Measurements from ENCODE around the gene PITPNC1.
"Not testable (repeated sequence)": the region's sequence is repeated elsewhere in the genome, so short reads cannot be mapped to it uniquely, and the experiment has no call there.

Gene PITPNC1

DNA sequence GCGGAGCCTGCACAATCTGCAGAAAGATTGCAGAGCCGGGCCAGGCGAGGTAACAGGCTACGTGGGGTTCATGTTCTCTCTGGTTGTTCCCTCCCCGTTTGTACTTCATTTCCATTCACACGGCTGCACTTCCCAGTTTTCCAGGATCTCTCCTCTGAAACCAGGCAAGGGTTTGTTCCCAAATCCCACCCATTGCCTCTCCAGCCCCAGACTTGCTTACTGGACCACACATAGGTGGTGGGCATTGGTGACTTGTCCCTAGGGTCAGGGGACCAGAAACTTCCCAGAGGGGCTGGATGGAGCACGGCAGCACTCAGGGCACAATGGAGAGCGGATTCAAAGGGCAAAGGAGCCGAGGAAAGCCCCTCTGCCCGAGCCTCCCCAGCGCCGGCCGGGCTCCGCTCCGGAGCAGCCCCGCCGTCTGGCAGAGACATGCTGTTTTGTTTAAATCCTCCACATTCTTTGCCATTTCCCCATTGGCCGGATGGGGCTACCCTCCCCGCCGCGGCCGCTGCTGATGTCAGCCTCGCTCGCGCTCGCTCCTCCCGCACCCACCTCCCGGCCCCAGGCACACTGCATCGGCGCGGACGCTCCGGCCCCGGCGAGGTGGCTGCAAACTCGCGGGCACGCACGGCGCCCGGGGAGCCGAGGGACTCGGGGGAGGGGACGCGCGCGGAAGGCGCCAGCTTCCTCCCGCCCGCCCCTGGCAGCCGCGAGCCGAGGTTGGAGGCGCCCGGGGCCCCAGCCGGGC is at the start of gene PITPNC1:
TSS of gene PITPNC1 (plus strand) at position 545 of the 751 bp plus-strand sequence.
- peak; percentile 68 to 79 for DNase-seq (ENCODE audit: low read depth in 2 of 2)

DNA sequence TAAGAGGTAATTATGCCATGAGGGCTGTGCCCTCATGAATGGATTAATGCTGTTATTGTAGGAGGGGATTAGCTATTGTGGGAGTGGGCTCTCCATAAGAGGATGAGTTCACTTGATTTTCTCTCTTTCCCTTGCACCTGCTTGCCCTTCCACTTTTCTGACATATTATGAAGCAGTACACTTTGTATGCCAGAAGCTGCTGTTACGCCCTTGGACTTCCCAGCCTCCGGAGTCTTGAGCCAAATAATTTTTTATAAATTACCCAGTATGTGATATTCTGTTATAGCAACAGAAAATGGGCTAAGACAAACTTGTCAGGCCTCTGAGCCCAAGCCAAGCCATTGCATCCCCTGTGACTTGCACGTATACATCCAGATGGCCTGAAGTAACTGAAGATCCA is 49.1 kb upstream of the PITPNC1 start:
- DNase-seq (ENCODE audit: low read depth in 2 of 2): no peak

GRCh38 chr17:67331381-67332161 is 45.5 kb upstream of the PITPNC1 start:
- not testable (repeated sequence) for DNase-seq (ENCODE audit: low read depth in 2 of 2)

DNA sequence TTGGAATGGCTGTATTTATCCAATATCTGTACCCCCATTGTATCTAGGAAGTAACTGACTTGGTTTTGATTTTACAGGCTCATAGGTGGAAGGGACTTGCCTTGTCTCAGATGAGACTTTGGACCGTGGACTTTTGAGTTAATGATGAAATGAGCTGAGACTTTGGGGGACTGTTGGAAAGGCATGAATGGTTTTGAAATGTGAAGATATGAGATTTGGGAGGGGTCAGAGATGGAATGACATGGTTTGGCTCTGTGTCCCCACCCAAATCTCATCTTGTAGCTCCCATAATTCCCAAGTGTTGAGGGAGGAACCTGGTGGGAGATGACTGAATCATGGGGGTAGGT is 44.9 kb upstream of the PITPNC1 start:
- not testable (repeated sequence) for DNase-seq (ENCODE audit: low read depth in 2 of 2)

- no peak for DNase-seq (ENCODE audit: low read depth in 2 of 2)
Measured at GRCh38 chr17:67335245-67335835, 41.7 kb upstream of the PITPNC1 start.

- DNase-seq (ENCODE audit: low read depth in 2 of 2): no peak
Measured at GRCh38 chr17:67336859-67337258, 40.2 kb upstream of the PITPNC1 start.

GRCh38 chr17:67338353-67338752 is 38.7 kb upstream of the PITPNC1 start:
- not testable (repeated sequence) for DNase-seq (ENCODE audit: low read depth in 2 of 2)

- no peak for DNase-seq (ENCODE audit: low read depth in 2 of 2)
Measured at GRCh38 chr17:67343237-67343636, 33.8 kb upstream of the PITPNC1 start.

- no peak for DNase-seq (ENCODE audit: low read depth in 2 of 2)
Measured at GRCh38 chr17:67347826-67348225, 29.3 kb upstream of the PITPNC1 start.

GRCh38 chr17:67349420-67349819 is 27.7 kb upstream of the PITPNC1 start:
- no peak for DNase-seq (ENCODE audit: low read depth in 2 of 2)

DNA sequence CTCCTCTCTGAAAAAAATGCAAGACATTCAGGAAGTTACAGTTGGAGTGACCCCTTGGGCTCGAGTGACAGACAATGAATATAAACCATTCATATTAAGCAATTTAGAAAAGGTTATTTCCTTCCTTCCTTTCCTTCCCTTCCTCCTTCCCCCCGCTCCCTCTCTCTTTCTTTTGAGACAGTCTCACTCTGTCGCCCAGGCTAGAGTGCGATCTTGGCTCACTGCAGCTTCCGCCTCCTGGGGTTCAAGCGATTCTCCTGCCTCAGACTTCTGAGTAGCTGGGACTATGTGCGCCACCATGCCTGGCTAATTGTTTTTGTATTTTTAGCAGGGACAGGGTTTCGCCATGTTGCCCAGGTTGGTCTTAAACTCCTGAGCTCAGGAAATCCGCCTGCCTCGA is 23.9 kb upstream of the PITPNC1 start:
- no peak for DNase-seq (ENCODE audit: low read depth in 2 of 2)

DNA sequence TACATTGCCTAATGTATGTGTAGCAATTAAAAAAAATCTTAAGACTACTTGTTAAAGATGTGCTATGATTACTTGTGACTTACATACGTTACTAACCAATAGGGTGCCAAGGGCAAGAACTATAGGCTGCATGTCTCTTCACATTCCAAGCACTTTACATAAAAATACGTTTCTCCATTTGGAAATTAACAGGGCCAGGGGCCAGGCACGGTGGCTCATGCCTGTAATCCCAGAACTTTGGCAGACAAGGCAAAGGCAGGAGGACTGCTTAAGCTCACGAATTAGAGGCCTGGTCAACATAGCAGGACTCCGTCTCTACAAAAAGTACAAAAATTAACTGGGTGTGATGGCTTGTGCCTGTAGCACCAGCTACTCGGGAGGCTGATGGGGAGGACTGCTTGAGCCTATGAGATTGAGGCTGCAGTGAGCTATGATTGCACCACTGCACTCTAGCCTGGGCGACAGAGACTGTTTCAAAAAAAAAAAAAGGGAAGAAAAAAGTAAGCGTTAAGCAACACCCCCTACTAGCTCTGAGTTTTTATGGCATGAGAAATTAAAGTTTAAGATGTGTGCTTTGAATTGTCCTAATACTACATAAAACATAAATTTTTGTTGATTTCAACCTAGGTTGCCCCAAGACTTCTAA is 23.0 kb upstream of the PITPNC1 start:
- no peak for DNase-seq (ENCODE audit: low read depth in 2 of 2)

DNA sequence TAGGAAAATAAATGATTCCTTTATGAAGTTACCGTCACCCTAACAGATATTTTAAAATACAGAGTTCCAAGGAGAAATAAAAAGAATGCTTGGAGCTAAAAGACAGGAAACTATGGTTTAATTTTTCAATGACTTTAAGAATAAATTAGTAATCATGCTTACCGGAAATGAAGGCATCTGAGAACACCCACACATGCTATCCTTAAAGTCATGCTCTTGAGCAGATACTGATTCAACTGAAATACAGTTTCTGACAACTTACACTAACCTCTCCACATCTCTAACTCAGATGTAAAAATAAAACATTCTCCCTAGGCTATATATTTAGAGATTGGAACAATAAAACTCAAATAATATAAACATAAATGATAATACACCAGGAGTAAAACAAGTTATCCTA is 18.5 kb upstream of the PITPNC1 start:
- DNase-seq (ENCODE audit: low read depth in 2 of 2): no peak

DNA sequence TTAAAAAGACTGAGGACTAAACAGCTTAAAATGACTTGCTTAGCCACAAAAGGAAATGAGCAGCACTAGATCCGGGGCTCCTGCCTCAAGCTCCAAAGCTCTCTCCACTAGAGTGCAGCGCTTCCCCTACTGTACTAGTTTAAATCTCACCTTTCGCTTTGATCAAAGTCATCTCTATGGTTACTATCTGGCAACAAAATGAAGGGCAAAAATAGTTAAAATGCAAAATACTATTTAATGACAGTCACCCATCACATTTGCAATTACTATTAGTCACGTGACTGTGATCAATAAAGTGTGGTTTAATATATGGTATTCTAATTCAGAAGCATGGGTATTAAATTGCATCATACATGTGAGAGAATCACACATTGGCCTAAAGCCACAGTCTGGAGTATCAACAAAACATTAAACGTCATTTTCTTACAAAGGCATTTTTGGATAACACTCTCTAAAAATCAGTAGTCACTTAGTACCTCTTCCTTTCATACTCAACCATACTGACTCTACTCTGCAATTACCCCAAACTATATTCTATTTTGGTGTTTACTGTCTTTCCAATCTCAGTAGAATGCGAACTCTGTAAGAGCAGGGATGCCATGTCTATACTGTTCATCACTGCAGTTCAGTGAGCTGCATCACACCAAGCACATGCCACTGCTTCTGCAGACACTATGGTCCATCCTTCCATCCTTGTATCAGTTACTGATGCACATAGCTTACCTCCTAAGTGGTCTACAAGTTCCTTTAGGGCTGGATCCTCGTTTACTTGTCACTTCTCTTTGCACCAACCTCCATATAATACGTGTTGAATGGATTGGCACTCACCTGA is 16.9 kb upstream of the PITPNC1 start:
- DNase-seq (ENCODE audit: low read depth in 2 of 2): peak in 1 of 2 donors; percentile 27

GRCh38 chr17:67360880-67361279 is 16.2 kb upstream of the PITPNC1 start:
- no peak for DNase-seq (ENCODE audit: low read depth in 2 of 2)

- DNase-seq (ENCODE audit: low read depth in 2 of 2): no peak
Measured at GRCh38 chr17:67362173-67362572, 14.9 kb upstream of the PITPNC1 start.

DNA sequence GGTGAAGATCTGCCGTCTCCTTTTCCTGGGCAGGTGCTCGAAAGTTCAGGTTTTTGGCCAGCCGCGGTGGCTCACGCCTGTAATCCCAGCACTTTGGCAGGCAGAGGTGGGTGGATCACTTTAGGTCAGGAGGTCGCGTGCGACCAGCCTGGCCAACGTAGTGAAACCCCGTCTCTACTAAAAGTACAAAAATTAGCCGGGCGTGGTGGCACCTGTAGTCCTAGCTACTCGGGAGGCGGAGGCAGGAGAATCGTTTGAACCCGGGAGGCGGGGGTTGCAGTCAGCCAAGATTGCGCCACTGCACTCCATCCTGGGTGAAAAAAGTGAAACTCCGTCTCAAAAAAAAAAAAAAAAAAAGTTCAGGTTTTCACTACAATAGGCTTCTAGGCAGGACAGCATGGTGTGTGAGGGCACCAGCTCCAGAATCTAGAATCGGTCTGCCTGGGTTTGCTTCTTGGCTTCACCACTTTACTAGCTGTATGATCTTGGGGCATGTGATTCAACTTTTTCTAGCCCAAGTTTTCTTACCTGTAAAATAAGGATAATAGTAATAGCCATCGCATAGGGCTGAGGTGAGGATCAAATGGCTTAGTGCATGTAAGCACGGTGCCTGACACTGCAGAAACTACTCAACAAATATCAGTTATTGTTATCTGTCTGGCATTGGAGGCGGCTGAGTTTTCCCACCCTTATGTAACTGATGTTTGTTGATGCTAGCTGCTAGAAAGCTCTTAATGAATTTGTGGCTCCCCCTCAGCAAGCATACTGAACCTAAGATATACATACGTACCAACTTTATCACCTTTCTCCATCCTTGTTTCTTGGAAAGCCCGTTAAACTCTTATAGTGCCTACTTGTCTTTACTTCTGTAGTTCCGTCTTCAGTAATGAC is 12.0 kb upstream of the PITPNC1 start:
- no peak for DNase-seq (ENCODE audit: low read depth in 2 of 2)

GRCh38 chr17:67365738-67366192 is 11.3 kb upstream of the PITPNC1 start:
- DNase-seq (ENCODE audit: low read depth in 2 of 2): no peak

DNA sequence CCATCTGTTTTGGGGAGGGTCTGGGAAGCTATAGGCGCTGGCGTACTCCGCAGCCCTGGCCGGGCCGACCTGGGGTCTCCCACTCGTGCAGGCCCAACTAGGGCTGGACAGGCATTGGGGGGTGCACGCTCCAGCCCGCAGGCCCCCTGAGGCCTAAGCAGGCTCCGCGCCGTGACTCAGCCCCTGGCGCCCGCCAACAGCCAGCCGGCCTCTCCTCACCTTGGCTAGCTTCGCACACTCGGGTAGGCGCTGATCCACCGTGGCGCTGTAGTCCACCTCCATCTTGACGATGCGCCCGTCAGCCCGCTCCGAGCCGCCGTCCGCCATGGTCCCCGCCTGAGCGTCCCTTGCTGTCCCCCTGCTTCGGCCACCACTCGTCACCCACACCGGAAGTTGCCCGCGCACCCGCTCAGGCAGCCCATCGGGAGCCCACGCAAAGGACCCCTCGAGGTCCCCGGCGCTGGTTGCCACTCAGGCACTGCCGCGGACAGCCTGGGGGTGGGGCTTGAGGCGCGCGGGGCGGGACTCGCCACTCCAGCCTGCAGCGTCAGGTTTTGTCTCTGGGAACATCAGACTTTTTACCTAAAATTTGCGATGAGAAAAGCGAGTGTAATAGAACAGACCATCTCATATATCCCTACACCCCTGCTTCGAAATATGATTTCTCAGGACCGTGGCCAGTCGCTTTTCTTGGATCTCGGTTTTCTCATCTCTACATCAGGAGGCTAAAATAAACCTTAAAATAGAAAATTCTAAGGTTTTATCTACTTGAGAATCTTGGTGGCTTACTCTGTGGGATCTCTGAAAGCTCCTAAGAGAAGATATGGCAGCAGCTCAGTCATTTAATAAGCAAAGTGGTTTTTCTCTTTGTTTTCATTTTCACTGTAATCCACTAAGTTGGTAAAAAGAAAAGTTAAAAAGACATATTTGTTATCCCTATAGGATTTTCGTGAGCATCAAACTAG is 10.6 kb upstream of the PITPNC1 start, which contains the start of gene PSMD12:
TSS of gene PSMD12 (minus strand) at position 385 of the 965 bp plus-strand sequence. CDS start at position 327, 58 bp downstream.
- DNase-seq (ENCODE audit: low read depth in 2 of 2): peak; percentile 90 to 95
